Activated CD8-positive, alpha-beta T cell treated with anti-CD3 and anti-CD28 coated beads, Interleukin-2, amount 10 ng/mL, durations not matched to agents 7 days and 5 days (primary cell): ENCODE data around the gene CNOT6. TPM values are rescaled to one million over a fixed set of nuclear protein-coding genes. Genes with fewer than 3 reads are reported as not detected.
A peak's percentile ranks its signal among the peaks of the same experiment; 100 is the strongest.

Experiments
- ATAC-seq: fragments of 150-1000 bp; cut with Tn5 transposase; one replicate; pipeline ENCODE4 v1.10.0; 2021; ENCODE audit warnings: moderate library complexity
- CTCF ChIA-PET: fragments of 350-600 bp; sonication (Branson Sonifier 250); formaldehyde crosslinking; loops from one replicate; lab custom pipeline; 2021; ENCODE audit warnings: antibody characterized with exemption; lab: Charles Lee
- POLR2A ChIA-PET: fragments of 350-600 bp; sonication (Branson Sonifier 250); formaldehyde crosslinking; loops from one replicate; lab custom pipeline; 2021; ENCODE audit warnings: antibody characterized with exemption; lab: Charles Lee
- DNase-seq: peaks from one replicate; pipeline ENCODE4 v3.0.0-alpha.2; 2020
- H3K27ac Mint-ChIP-seq: one replicate; pipeline ENCODE4 v1.8.0; 2021; ENCODE audit warnings: mild to moderate bottlenecking, mixed read lengths
- H3K27me3 Mint-ChIP-seq: one replicate; pipeline ENCODE4 v1.8.0; 2021; ENCODE audit warnings: low read depth, mixed read lengths
- H3K36me3 Mint-ChIP-seq: one replicate; pipeline ENCODE4 v1.8.0; 2021; ENCODE audit warnings: low read depth, mixed read lengths
- H3K4me1 Mint-ChIP-seq: one replicate; pipeline ENCODE4 v1.8.0; 2021; ENCODE audit warnings: low read depth, mixed read lengths
- H3K4me3 Mint-ChIP-seq: one replicate; pipeline ENCODE4 v1.8.0; 2021; ENCODE audit warnings: mild to moderate bottlenecking, mixed read lengths
- H3K9me3 Mint-ChIP-seq: one replicate; pipeline ENCODE4 v1.8.0; 2022; ENCODE audit warnings: mixed read lengths; ENCODE audit not compliant: insufficient read depth
- total RNA-seq, 2 experiments: library from RNA; stranded (reverse); gene quantifications; one replicate each; pipeline ENCODE4 v1.2.3, GENCODE V29; 2021

CNOT6 gene
- total RNA-seq, 2 experiments from 2014 or later, result 36.3 to 43.0 TPM

GRCh38 chr5:180606215-180606785 is 112.1 kb downstream of the CNOT6 start:
- H3K36me3 Mint-ChIP-seq, result no peaks in the 10 kb centered on the region
- ChIA-PET CTCF (interaction anchor here (0.8 to 1.8 kb wide), 13 partner anchors 13 to 313 kb away, joined by 3 to 8 read pairs (median 3); no protein-coding TSS in a partner anchor), POLR2A (no interaction called here)
- H3K4me3 Mint-ChIP-seq, result no peak overlapping the region
- no peaks in the 10 kb centered on the region for H3K9me3 Mint-ChIP-seq
- no peak for ATAC-seq
- peaks cover 2% of the 10 kb centered on the region for H3K4me1 Mint-ChIP-seq
- H3K27ac Mint-ChIP-seq, result no peak overlapping the region
- no peaks in the 10 kb centered on the region for H3K27me3 Mint-ChIP-seq
- no peak for DNase-seq

GRCh38 chr5:180607861-180608571 is 113.8 kb downstream of the CNOT6 start:
- Mint-ChIP-seq H3K4me1 (peaks cover 2% of the 10 kb centered on the region), H3K27me3 (no peaks in the 10 kb centered on the region), H3K9me3 (no peaks in the 10 kb centered on the region), H3K4me3 (no peak overlapping the region), H3K36me3 (no peaks in the 10 kb centered on the region), H3K27ac (no peak overlapping the region)
- ATAC-seq (no peak), DNase-seq (no peak)
- CTCF ChIA-PET, result interaction anchor here (1.3 kb wide), 1 partner anchor 110 kb away, joined by 3 read pairs; no protein-coding TSS in a partner anchor
- POLR2A ChIA-PET, result no interaction called here

GRCh38 chr5:180608572-180609310 is 114.6 kb downstream of the CNOT6 start:
- Mint-ChIP-seq H3K4me3 (no peak overlapping the region), H3K27me3 (no peaks in the 10 kb centered on the region), H3K9me3 (no peaks in the 10 kb centered on the region), H3K4me1 (peaks cover 2% of the 10 kb centered on the region), H3K36me3 (no peaks in the 10 kb centered on the region), H3K27ac (no peak overlapping the region)
- ChIA-PET POLR2A (no interaction called here), CTCF (interaction anchor here (1.3 kb wide), 1 partner anchor 110 kb away, joined by 3 read pairs; no protein-coding TSS in a partner anchor)
- DNase-seq (no peak), ATAC-seq (no peak)

GRCh38 chr5:180609386-180609785 is 115.2 kb downstream of the CNOT6 start:
- Mint-ChIP-seq H3K36me3 (no peaks in the 10 kb centered on the region), H3K4me3 (no peak overlapping the region), H3K4me1 (peaks cover 2% of the 10 kb centered on the region), H3K27me3 (no peaks in the 10 kb centered on the region), H3K9me3 (no peaks in the 10 kb centered on the region), H3K27ac (no peak overlapping the region)
- ATAC-seq, result no peak
- POLR2A ChIA-PET, result no interaction called here
- CTCF ChIA-PET, result interaction anchor here (0.6 kb wide), 1 partner anchor 10 kb away, joined by 3 read pairs; no protein-coding TSS in a partner anchor
- DNase-seq, result no peak

GRCh38 chr5:180609817-180610550 is 115.8 kb downstream of the CNOT6 start:
- ChIA-PET CTCF (interaction anchor here (0.6 kb wide), 1 partner anchor 9 kb away, joined by 3 read pairs; no protein-coding TSS in a partner anchor), POLR2A (no interaction called here)
- no peaks in the 10 kb centered on the region for H3K36me3 Mint-ChIP-seq
- no peak overlapping the region for H3K4me3 Mint-ChIP-seq
- DNase-seq (no peak), ATAC-seq (no peak)
- H3K4me1 Mint-ChIP-seq, result peaks cover 2% of the 10 kb centered on the region
- H3K9me3 Mint-ChIP-seq, result no peaks in the 10 kb centered on the region
- no peaks in the 10 kb centered on the region for H3K27me3 Mint-ChIP-seq
- no peak overlapping the region for H3K27ac Mint-ChIP-seq

- Mint-ChIP-seq H3K9me3 (no peaks in the 10 kb centered on the region), H3K27ac (no peak overlapping the region), H3K27me3 (no peaks in the 10 kb centered on the region), H3K36me3 (no peaks in the 10 kb centered on the region), H3K4me1 (no peaks in the 10 kb centered on the region), H3K4me3 (no peak overlapping the region)
- ATAC-seq (no peak), DNase-seq (no peak)
- ChIA-PET CTCF (no interaction called here), POLR2A (no interaction called here)
These were observed 117.1 kb downstream of the CNOT6 start for GRCh38 chr5:180611140-180611850.

GRCh38 chr5:180612683-180613082 is 118.5 kb downstream of the CNOT6 start:
- CTCF ChIA-PET, result no interaction called here
- ATAC-seq, result no peak

GRCh38 chr5:180613188-180613813 is 119.1 kb downstream of the CNOT6 start:
- Mint-ChIP-seq H3K36me3 (no peaks in the 10 kb centered on the region), H3K4me3 (no peak overlapping the region), H3K4me1 (no peaks in the 10 kb centered on the region), H3K9me3 (no peaks in the 10 kb centered on the region), H3K27me3 (peaks cover under 1% of the 10 kb centered on the region), H3K27ac (no peak overlapping the region)
- ChIA-PET POLR2A (no interaction called here), CTCF (no interaction called here)
- DNase-seq (no peak), ATAC-seq (no peak)

More at GRCh38 chr5:180612683-180613082, 118.5 kb downstream of the CNOT6 start:
- Mint-ChIP-seq H3K4me1 (no peaks in the 10 kb centered on the region), H3K4me3 (no peak overlapping the region), H3K36me3 (no peaks in the 10 kb centered on the region), H3K27ac (no peak overlapping the region), H3K27me3 (no peaks in the 10 kb centered on the region), H3K9me3 (no peaks in the 10 kb centered on the region)
- DNase-seq, result no peak
- POLR2A ChIA-PET, result no interaction called here

GRCh38 chr5:180613814-180614188 is 119.6 kb downstream of the CNOT6 start:
- CTCF ChIA-PET, result no interaction called here
- POLR2A ChIA-PET, result no interaction called here
- Mint-ChIP-seq H3K27me3 (peaks cover 2% of the 10 kb centered on the region), H3K27ac (no peak overlapping the region), H3K9me3 (no peaks in the 10 kb centered on the region), H3K4me1 (no peaks in the 10 kb centered on the region), H3K4me3 (no peak overlapping the region), H3K36me3 (no peaks in the 10 kb centered on the region)
- ATAC-seq, result no peak
- no peak for DNase-seq

GRCh38 chr5:180618487-180618828 is 124.3 kb downstream of the CNOT6 start:
- Mint-ChIP-seq H3K27ac (no peak overlapping the region), H3K4me1 (peaks cover 11% of the 10 kb centered on the region), H3K27me3 (peaks cover 2% of the 10 kb centered on the region), H3K4me3 (peak overlapping the region; percentile 40), H3K9me3 (no peaks in the 10 kb centered on the region), H3K36me3 (no peaks in the 10 kb centered on the region)
- no peak for DNase-seq
- CTCF ChIA-PET, result interaction anchor here (0.5 to 1.9 kb wide), 10 partner anchors 12 to 469 kb away, joined by 3 to 9 read pairs (median 4); no protein-coding TSS in a partner anchor
- POLR2A ChIA-PET, result no interaction called here
- ATAC-seq, result no peak
